ENCODE measurements around the gene RPS15A.
"Not testable (repeated sequence)": the region's sequence is repeated elsewhere in the genome, so short reads cannot be mapped to it uniquely, and the experiment has no call there.

The RPS15A gene

DNA sequence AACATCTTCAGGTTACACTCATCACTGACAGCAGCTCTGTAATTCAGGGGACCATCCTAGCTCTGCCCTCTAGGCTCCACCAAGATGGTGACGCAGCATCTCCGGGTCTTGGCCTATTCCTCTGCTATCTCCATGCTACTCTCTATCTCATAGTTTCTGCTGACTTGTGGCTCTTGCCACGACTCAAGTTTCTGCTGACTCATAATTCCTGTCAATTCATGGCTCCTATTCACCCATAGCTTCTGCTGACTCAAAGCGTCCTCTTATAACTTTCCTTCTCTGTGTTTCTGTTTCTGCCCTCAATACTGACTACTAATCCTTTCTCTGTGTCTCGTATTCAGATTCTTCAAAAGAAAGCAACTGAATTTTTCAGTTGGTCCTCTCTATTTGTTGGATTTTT is 27.4 kb downstream of the RPS15A start:
- not testable (repeated sequence) for H3K9ac ChIP-seq (ENCODE audit: low read length); H3K9me3 ChIP-seq (ENCODE audit: insufficient read depth, low read depth, low read length); H2BK120ac ChIP-seq (ENCODE audit: insufficient read depth, low read length, poor library complexity); H3K4me1 ChIP-seq (ENCODE audit: control insufficient read depth in 1 of 2, insufficient read depth in 2 of 2, low read length in 2 of 2); H4K8ac ChIP-seq (ENCODE audit: low read depth, low read length); H2AK5ac ChIP-seq (ENCODE audit: low read length); H3K14ac ChIP-seq (ENCODE audit: low read length); H3K79me2 ChIP-seq (ENCODE audit: control insufficient read depth, insufficient read depth, low read length, poor library complexity); H3K18ac ChIP-seq (ENCODE audit: low read length); H4K91ac ChIP-seq (ENCODE audit: low read depth, low read length); H3K23ac ChIP-seq (ENCODE audit: low read length); H2BK5ac ChIP-seq (ENCODE audit: low read depth, low read length, poor library complexity); H3K4ac ChIP-seq (ENCODE audit: low read depth, low read length); H3K27ac ChIP-seq (ENCODE audit: low read depth, low read length); H3K27me3 ChIP-seq (ENCODE audit: insufficient read depth, low read length); H3K4me3 ChIP-seq (ENCODE audit: low read depth, low read length); H3K79me1 ChIP-seq (ENCODE audit: low read length); H2BK12ac ChIP-seq (ENCODE audit: low read length); H3K36me3 ChIP-seq (ENCODE audit: control insufficient read depth in 1 of 2, insufficient read depth in 2 of 2, low read length in 2 of 2); DNase-seq; H4K12ac ChIP-seq (ENCODE audit: low read depth, low read length); H3K4me2 ChIP-seq (ENCODE audit: low read length); H2AFZ ChIP-seq (ENCODE audit: insufficient read depth, low read length, poor library complexity)
- WGBS (ENCODE audit: extremely low coverage, insufficient coverage, insufficient read length), result no CpG with 5 or more reads among the region's 5 CpGs

DNA sequence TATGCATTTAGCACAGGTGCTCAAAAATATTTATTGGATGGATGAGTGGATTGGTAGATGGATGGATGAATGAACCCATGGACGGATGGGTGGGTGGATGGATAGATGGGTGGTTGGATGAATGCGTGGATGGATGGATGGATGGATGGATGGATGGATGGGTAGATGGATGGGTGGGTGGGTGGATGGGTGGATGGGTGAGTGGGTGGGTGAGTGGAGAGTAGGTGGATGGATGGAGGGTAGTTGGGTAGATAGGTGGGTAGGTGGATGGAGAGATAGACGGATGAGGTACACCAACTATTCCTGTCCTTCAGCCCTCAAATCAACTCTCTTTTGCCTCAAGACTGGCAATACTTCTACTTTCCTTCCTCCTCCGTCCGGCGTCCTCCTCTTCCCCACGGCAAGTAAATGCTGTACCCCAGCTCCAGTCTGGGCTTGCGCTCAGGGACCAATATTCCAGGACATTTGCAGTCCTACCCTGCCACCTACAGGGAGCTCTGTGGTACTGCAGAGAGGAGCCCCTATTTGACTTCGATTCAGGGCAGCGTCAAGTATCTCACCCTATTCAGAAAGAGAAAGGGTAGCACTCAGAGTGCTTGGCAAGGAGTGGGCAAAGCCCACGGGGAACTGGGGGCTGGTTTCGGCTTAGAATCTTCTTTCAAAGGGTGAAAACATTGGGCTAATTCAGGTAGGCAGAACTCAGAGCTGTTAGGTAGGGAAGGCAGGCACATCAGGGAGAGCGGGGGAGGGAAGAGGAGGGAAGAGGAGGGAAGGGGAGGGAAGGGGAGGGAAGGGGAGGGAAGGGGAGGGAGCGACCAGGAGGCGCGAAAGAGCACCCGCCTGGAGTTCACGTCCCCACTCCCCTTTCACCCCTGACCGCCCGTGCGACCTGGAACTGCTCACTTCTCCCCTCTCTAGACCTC is 30.3 kb downstream of the RPS15A start:
- H3K18ac ChIP-seq (ENCODE audit: low read length); H3K23ac ChIP-seq (ENCODE audit: low read length); H4K12ac ChIP-seq (ENCODE audit: low read depth, low read length); H3K27me3 ChIP-seq (ENCODE audit: insufficient read depth, low read length); DNase-seq; H3K79me2 ChIP-seq (ENCODE audit: control insufficient read depth, insufficient read depth, low read length, poor library complexity); H2AK5ac ChIP-seq (ENCODE audit: low read length); H3K4me2 ChIP-seq (ENCODE audit: low read length); H3K9me3 ChIP-seq (ENCODE audit: insufficient read depth, low read depth, low read length); H3K4me3 ChIP-seq (ENCODE audit: low read depth, low read length); H3K27ac ChIP-seq (ENCODE audit: low read depth, low read length); H4K8ac ChIP-seq (ENCODE audit: low read depth, low read length); H3K36me3 ChIP-seq (ENCODE audit: control insufficient read depth in 1 of 2, insufficient read depth in 2 of 2, low read length in 2 of 2); H2BK12ac ChIP-seq (ENCODE audit: low read length); H3K4ac ChIP-seq (ENCODE audit: low read depth, low read length); H2AFZ ChIP-seq (ENCODE audit: insufficient read depth, low read length, poor library complexity); H3K4me1 ChIP-seq (ENCODE audit: control insufficient read depth in 1 of 2, insufficient read depth in 2 of 2, low read length in 2 of 2); H3K14ac ChIP-seq (ENCODE audit: low read length); H3K79me1 ChIP-seq (ENCODE audit: low read length); H4K91ac ChIP-seq (ENCODE audit: low read depth, low read length); H3K9ac ChIP-seq (ENCODE audit: low read length); H2BK120ac ChIP-seq (ENCODE audit: insufficient read depth, low read length, poor library complexity); H2BK5ac ChIP-seq (ENCODE audit: low read depth, low read length, poor library complexity): not testable (repeated sequence)
- WGBS (ENCODE audit: extremely low coverage, insufficient coverage, insufficient read length), result no CpG with 5 or more reads among the region's 21 CpGs

DNA sequence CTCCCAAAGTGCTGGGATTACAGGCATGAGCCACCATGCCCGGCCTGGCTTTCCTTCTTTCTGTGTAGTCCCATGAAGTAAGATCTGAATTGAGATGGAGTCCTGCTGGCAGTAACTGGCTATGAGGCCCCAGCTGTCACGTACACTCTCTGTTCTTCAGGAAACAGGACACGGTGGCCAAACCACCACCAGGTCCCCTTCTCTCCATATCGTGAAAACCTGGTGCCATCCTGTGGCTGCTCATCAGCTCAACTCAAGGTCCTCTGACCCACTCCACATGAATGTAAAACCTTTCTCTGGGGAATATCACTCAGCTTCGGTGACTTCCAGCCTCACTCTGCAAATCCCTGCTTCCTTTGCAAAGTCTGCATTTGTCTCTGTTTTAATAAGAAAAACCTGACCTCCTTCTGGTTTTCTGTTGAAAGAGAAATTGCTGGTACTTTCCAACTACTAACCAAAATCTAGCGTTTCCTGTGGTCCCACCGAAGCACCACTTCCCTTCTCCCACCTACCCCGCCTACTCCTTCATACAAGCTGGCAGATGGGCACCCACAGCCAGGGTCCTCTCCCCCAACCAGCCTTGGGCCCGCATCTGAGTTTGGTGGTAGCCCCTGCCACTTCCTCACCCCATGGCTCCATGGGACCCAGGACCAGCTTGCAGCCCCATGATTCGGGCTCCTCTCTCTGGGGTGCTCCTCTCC is 32.0 kb downstream of the RPS15A start:
- not testable (repeated sequence) for H3K79me1 ChIP-seq (ENCODE audit: low read length); H2BK5ac ChIP-seq (ENCODE audit: low read depth, low read length, poor library complexity)
- WGBS (ENCODE audit: extremely low coverage, insufficient coverage, insufficient read length), result no CpG with 5 or more reads among the region's 10 CpGs

DNA sequence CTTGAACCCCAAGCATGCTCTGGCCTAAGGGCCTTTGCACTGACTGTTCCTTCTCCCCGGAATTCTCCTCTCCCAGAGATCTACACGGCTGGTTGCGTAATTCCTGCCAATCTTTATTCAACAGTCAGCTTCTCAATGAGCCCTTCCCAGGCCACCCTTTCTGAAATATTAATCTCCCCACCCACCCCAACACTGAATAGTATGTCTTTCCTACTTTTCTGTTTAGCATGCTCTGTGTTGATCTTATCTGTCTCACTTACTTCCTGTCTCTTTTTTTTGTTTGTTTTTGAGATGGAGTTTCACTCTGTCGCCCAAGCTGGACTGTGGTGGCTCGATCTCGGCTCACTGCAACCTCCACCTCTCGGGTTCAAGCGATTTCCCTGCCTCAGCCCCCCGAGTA is 33.5 kb downstream of the RPS15A start:
- WGBS (ENCODE audit: extremely low coverage, insufficient coverage, insufficient read length), result no CpG with 5 or more reads among the region's 9 CpGs
- not testable (repeated sequence) for H4K12ac ChIP-seq (ENCODE audit: low read depth, low read length)

More for the DNA sequence above, 32.0 kb downstream of the RPS15A start:
- H3K36me3 ChIP-seq (ENCODE audit: control insufficient read depth in 1 of 2, insufficient read depth in 2 of 2, low read length in 2 of 2); H3K4me3 ChIP-seq (ENCODE audit: low read depth, low read length); H2AK5ac ChIP-seq (ENCODE audit: low read length); H3K4me1 ChIP-seq (ENCODE audit: control insufficient read depth in 1 of 2, insufficient read depth in 2 of 2, low read length in 2 of 2); DNase-seq; H3K18ac ChIP-seq (ENCODE audit: low read length); H4K91ac ChIP-seq (ENCODE audit: low read depth, low read length); H3K27ac ChIP-seq (ENCODE audit: low read depth, low read length); H4K12ac ChIP-seq (ENCODE audit: low read depth, low read length); H2BK120ac ChIP-seq (ENCODE audit: insufficient read depth, low read length, poor library complexity); H2AFZ ChIP-seq (ENCODE audit: insufficient read depth, low read length, poor library complexity); H3K9me3 ChIP-seq (ENCODE audit: insufficient read depth, low read depth, low read length); H3K4ac ChIP-seq (ENCODE audit: low read depth, low read length); H4K8ac ChIP-seq (ENCODE audit: low read depth, low read length); H3K4me2 ChIP-seq (ENCODE audit: low read length); H3K14ac ChIP-seq (ENCODE audit: low read length); H3K27me3 ChIP-seq (ENCODE audit: insufficient read depth, low read length); H3K9ac ChIP-seq (ENCODE audit: low read length); H3K79me2 ChIP-seq (ENCODE audit: control insufficient read depth, insufficient read depth, low read length, poor library complexity); H3K23ac ChIP-seq (ENCODE audit: low read length); H2BK12ac ChIP-seq (ENCODE audit: low read length): not testable (repeated sequence)

More for the DNA sequence above, 33.5 kb downstream of the RPS15A start:
- not testable (repeated sequence) for H3K79me1 ChIP-seq (ENCODE audit: low read length); H3K14ac ChIP-seq (ENCODE audit: low read length); H2AFZ ChIP-seq (ENCODE audit: insufficient read depth, low read length, poor library complexity); H3K18ac ChIP-seq (ENCODE audit: low read length); H3K4ac ChIP-seq (ENCODE audit: low read depth, low read length); H3K9ac ChIP-seq (ENCODE audit: low read length); H3K4me1 ChIP-seq (ENCODE audit: control insufficient read depth in 1 of 2, insufficient read depth in 2 of 2, low read length in 2 of 2); H2BK5ac ChIP-seq (ENCODE audit: low read depth, low read length, poor library complexity); H3K27me3 ChIP-seq (ENCODE audit: insufficient read depth, low read length); H3K4me2 ChIP-seq (ENCODE audit: low read length); H2AK5ac ChIP-seq (ENCODE audit: low read length); H2BK12ac ChIP-seq (ENCODE audit: low read length); H3K9me3 ChIP-seq (ENCODE audit: insufficient read depth, low read depth, low read length); H3K4me3 ChIP-seq (ENCODE audit: low read depth, low read length); H3K79me2 ChIP-seq (ENCODE audit: control insufficient read depth, insufficient read depth, low read length, poor library complexity); H2BK120ac ChIP-seq (ENCODE audit: insufficient read depth, low read length, poor library complexity); H3K23ac ChIP-seq (ENCODE audit: low read length); H4K8ac ChIP-seq (ENCODE audit: low read depth, low read length); H3K36me3 ChIP-seq (ENCODE audit: control insufficient read depth in 1 of 2, insufficient read depth in 2 of 2, low read length in 2 of 2); DNase-seq; H3K27ac ChIP-seq (ENCODE audit: low read depth, low read length); H4K91ac ChIP-seq (ENCODE audit: low read depth, low read length)

Data from trophoblast cell (in vitro differentiated cells and primary cell).